Activated B cell treated with CpG ODN at 0.5 μM for 24 hours (primary cell): ENCODE measurements around the gene HCN2. TPM values are rescaled to one million over a fixed set of nuclear protein-coding genes. Genes with fewer than 3 reads are reported as not detected.
"Not testable (repeated sequence)": the region's sequence is repeated elsewhere in the genome, so short reads cannot be mapped to it uniquely, and the experiment has no call there.

ENCODE experiments used
- ATAC-seq: fragments of 200-7000 bp; cut with Tn5 transposase; one replicate; pipeline ENCODE4 v1.10.0; 2021; ENCODE audit warnings: low read depth, mild to moderate bottlenecking, moderate library complexity
- CTCF ChIA-PET: fragments of 350-600 bp; sonication (Branson Sonifier 250); formaldehyde crosslinking; loops from one replicate; lab custom pipeline; 2021; ENCODE audit warnings: antibody characterized with exemption; lab: Charles Lee
- POLR2A ChIA-PET: fragments of 350-600 bp; sonication (Branson Sonifier 250); formaldehyde crosslinking; loops from one replicate; lab custom pipeline; 2021; ENCODE audit warnings: antibody characterized with exemption; lab: Charles Lee
- DNase-seq: peaks from one replicate; pipeline ENCODE4 v3.0.0; 2022
- H3K27ac Mint-ChIP-seq: one replicate; pipeline ENCODE4 v1.8.0; 2020; ENCODE audit warnings: mixed read lengths
- H3K27me3 Mint-ChIP-seq: one replicate; pipeline ENCODE4 v1.8.0; 2021; ENCODE audit warnings: mixed read lengths
- H3K36me3 Mint-ChIP-seq: one replicate; pipeline ENCODE4 v1.8.0; 2021; ENCODE audit warnings: low read depth, mixed read lengths
- H3K4me1 Mint-ChIP-seq: one replicate; pipeline ENCODE4 v1.8.0; 2021; ENCODE audit warnings: mixed read lengths
- H3K4me3 Mint-ChIP-seq: one replicate; pipeline ENCODE4 v1.8.0; 2020; ENCODE audit warnings: mild to moderate bottlenecking, mixed read lengths
- H3K9me3 Mint-ChIP-seq: one replicate; pipeline ENCODE4 v1.8.0; 2020; ENCODE audit warnings: mixed read lengths
- CTCF ChIP-seq: fragments of 200-600 bp; IDR thresholded peaks from one replicate; pipeline ENCODE4 v1.8.0; 2022; ENCODE audit warnings: antibody characterized with exemption, mild to moderate bottlenecking
- intact Hi-C: fragments of 100-400 bp; cut with micrococcal nuclease; formaldehyde crosslinking; loops from one replicate; pipeline ENCODE4 v1.15.1; 2024
- total RNA-seq: library from RNA; stranded (reverse); gene quantifications from 2 replicates; pipeline ENCODE4 v1.2.3, GENCODE V29; 2022

The HCN2 gene
- total RNA-seq, 1 donor from 2014 or later = 0.13 TPM

DNA sequence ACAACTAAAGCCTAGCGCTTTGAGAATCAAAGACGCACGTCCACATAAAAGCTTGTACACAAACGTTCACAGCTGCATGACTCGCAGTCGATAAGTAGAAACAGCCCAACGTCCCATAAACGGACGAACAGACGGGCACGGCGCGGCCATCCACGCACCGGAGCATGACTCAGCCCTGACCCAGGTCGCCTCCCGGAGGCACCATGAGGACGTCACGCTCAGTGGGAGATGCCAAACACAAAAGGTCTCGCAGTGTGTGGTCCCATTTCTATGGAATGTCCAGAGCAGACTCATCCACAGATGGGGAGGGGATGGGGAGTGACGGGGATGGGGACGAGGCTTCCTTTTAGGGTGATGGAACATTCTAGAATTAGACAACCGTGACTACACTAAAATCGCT, 34.3 kb downstream of the HCN2 start:
- Mint-ChIP-seq H3K4me3 (no peak overlapping the region), H3K27me3 (no peaks in the 10 kb centered on the region), H3K9me3 (no peaks in the 10 kb centered on the region), H3K4me1 (no peaks in the 10 kb centered on the region), H3K27ac (no peak overlapping the region), H3K36me3 (peaks cover 55% of the 10 kb centered on the region)
- ATAC-seq = no peak
- ChIA-PET POLR2A (interaction anchor here (1.4 kb wide), 1 partner anchor 10 kb away, joined by 10 read pairs; the partner anchor contains the start of gene POLRMT), CTCF (no interaction called here)
- DNase-seq = no peak
- intact Hi-C loops = no loop called here
- no peak for TF ChIP-seq CTCF

- ChIA-PET POLR2A (interaction anchor here (1.4 kb wide), 1 partner anchor 9 kb away, joined by 10 read pairs; the partner anchor contains the start of gene POLRMT), CTCF (no interaction called here)
- H3K4me3 Mint-ChIP-seq = no peak overlapping the region
- no peak overlapping the region for H3K27ac Mint-ChIP-seq
- H3K27me3 Mint-ChIP-seq = no peaks in the 10 kb centered on the region
- peaks cover 56% of the 10 kb centered on the region for H3K36me3 Mint-ChIP-seq
- no peaks in the 10 kb centered on the region for H3K9me3 Mint-ChIP-seq
- no peak for ATAC-seq
- H3K4me1 Mint-ChIP-seq = no peaks in the 10 kb centered on the region
- no peak for TF ChIP-seq CTCF
- intact Hi-C loops = no loop called here
- no peak for DNase-seq
Observed at GRCh38 chr19:624433-625109, 34.9 kb downstream of the HCN2 start.

GRCh38 chr19:625257-625656, 35.6 kb downstream of the HCN2 start:
- intact Hi-C loops = no loop called here
- no peak for ATAC-seq
- ChIA-PET POLR2A (no interaction called here), CTCF (no interaction called here)
- Mint-ChIP-seq H3K4me1 (no peaks in the 10 kb centered on the region), H3K36me3 (peaks cover 55% of the 10 kb centered on the region), H3K4me3 (no peak overlapping the region), H3K27ac (no peak overlapping the region), H3K27me3 (no peaks in the 10 kb centered on the region), H3K9me3 (no peaks in the 10 kb centered on the region)
- TF ChIP-seq CTCF = no peak
- DNase-seq = no peak

DNA sequence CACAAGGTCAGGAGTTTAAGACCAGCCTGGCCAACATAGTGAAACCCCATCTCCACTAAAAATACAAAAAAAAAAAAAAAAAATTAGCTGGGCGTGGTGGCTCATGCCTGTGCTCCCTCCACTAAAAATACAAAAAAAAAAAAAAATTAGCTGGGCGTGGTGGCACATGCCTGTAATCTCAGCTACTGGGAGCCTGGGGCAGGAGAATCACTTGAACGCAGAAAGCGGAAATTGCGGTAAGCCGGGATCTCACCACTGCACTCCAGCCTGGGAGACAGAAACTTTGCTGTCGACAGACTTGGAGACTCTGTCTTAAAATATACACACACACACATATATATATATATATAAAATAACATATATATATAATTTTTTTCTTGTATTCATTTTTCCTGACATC, 36.9 kb downstream of the HCN2 start:
- ATAC-seq, H3K4me1 Mint-ChIP-seq, H3K27ac Mint-ChIP-seq, H3K4me3 Mint-ChIP-seq, DNase-seq, H3K27me3 Mint-ChIP-seq, CTCF ChIA-PET, H3K9me3 Mint-ChIP-seq, intact Hi-C loops: not testable (repeated sequence)
- peaks cover 57% of the 10 kb centered on the region for H3K36me3 Mint-ChIP-seq
- POLR2A ChIA-PET = interaction anchor here (0.7 kb wide), 1 partner anchor 607 kb away, joined by 7 read pairs; no protein-coding TSS in a partner anchor

DNA sequence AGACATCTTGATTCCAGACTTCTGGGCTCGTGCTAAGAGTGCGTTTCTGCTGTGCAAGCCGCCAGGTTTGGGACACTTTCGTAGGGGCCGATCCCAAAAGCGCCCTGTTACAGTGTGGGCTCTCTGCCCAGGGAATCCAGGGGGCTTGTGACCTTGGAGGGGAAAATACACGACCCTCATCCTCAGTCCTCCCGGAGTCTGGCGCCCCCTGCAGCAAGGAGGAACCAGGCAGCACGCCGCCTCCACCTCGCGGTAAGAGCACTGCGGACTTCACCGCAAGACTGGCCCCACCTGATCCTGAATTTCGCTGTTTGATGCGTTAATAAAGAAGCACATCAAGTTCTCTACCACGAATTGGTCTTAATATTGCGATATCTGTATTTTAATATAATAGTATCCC, 38.5 kb downstream of the HCN2 start:
- DNase-seq (no peak), ATAC-seq (no peak)
- Mint-ChIP-seq H3K4me3 (no peak overlapping the region), H3K27ac (no peak overlapping the region), H3K36me3 (peaks cover 53% of the 10 kb centered on the region), H3K4me1 (peaks cover 14% of the 10 kb centered on the region), H3K27me3 (no peaks in the 10 kb centered on the region), H3K9me3 (no peaks in the 10 kb centered on the region)
- TF ChIP-seq CTCF = no peak
- POLR2A ChIA-PET = interaction anchor here (0.7 kb wide), 1 partner anchor 167 kb away, joined by 7 read pairs; no protein-coding TSS in a partner anchor
- CTCF ChIA-PET = interaction anchor here (1.1 kb wide), 1 partner anchor 44 kb away, joined by 3 read pairs; no protein-coding TSS in a partner anchor
- intact Hi-C loops = no loop called here

- Mint-ChIP-seq H3K36me3 (peaks cover 44% of the 10 kb centered on the region), H3K4me1 (peaks cover 22% of the 10 kb centered on the region)
- POLR2A ChIA-PET, H3K9me3 Mint-ChIP-seq, H3K4me3 Mint-ChIP-seq, H3K27ac Mint-ChIP-seq, CTCF ChIA-PET, DNase-seq, ATAC-seq, intact Hi-C loops, H3K27me3 Mint-ChIP-seq: not testable (repeated sequence)
Observed at GRCh38 chr19:629515-629914, 39.8 kb downstream of the HCN2 start.
